Hematopoietic multipotent progenitor cell treated with erythropoietin and hydrocortisone succinate and interleukin-3 and kit ligand, for 15 days (in vitro differentiated cells): ENCODE results near the gene OCA2.

Source experiments
- DNase-seq: peaks from one replicate; pipeline ENCODE4 v3.0.0-alpha.2; 2015; ENCODE audit warnings: low spot score

Gene OCA2

DNA sequence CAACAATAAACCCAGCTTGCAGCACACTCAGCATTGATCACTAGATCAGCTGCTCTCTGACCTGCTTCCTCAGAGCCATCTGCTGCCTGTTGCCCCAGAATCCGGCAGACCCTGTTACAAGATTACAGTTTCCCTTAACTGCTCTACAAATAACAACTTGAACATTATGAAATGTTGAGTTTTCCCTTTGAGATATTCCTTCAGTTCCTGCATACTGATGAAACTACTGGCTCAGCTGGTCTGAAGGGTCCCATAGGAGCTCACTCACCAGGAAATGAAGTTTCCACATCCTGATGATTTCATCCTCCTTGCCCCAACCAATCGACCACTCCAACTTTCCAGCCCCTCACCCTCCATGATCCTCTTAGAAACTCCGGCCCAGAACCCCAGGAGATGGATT lies 281.9 kb downstream of the OCA2 start:
- DNase-seq, result no peak

- DNase-seq, result no peak
These were observed 282.3 kb downstream of the OCA2 start for GRCh38 chr15:27816790-27817189.

DNA sequence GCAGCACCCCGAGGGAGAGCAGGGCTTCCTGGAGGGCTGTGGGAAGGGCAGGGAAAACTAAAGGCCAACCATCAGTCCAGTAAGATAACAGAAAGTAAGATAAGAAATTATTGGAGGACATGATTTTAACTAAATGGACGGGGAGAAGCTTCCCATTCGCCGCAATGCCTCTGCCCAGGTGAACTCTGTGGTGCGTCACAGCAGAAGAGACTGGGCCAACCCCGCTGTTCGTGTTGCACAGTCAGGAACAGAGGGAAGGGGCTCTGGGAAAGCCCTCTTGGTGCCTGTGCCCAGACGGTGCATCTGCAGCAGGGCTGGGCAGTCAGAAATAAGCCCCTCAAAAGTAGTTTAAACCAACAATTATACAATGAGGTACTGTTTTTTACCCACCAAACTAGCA lies 284.1 kb downstream of the OCA2 start:
- no peak for DNase-seq

GRCh38 chr15:27813139-27813538 lies 286.0 kb downstream of the OCA2 start:
- no peak for DNase-seq

GRCh38 chr15:27808182-27808581 lies 290.9 kb downstream of the OCA2 start:
- no peak for DNase-seq

- no peak for DNase-seq
These were observed 291.8 kb downstream of the OCA2 start for GRCh38 chr15:27807335-27807734.

DNA sequence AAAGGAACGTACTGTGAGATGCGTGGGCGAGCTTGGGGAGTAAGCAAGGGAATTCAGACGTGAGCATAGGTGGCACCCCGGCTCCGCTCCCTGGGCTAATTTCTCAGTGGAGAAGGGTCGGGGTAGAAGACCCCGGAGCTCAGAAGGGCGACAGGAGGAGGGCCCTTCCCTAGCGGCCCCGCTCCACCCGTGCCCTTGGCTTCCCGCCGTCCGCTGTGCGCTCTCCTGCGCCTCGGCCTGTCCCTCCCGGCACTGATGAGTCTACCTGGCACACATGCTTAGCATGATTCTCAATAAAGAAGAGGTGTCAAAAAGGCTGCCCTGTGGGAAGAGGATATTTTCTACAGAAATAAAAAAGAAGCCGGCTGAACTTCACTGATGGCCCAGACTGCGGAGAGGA lies 292.7 kb downstream of the OCA2 start:
- DNase-seq, result no peak

- DNase-seq, result no peak
These were observed 293.6 kb downstream of the OCA2 start for GRCh38 chr15:27805261-27806220.

DNA sequence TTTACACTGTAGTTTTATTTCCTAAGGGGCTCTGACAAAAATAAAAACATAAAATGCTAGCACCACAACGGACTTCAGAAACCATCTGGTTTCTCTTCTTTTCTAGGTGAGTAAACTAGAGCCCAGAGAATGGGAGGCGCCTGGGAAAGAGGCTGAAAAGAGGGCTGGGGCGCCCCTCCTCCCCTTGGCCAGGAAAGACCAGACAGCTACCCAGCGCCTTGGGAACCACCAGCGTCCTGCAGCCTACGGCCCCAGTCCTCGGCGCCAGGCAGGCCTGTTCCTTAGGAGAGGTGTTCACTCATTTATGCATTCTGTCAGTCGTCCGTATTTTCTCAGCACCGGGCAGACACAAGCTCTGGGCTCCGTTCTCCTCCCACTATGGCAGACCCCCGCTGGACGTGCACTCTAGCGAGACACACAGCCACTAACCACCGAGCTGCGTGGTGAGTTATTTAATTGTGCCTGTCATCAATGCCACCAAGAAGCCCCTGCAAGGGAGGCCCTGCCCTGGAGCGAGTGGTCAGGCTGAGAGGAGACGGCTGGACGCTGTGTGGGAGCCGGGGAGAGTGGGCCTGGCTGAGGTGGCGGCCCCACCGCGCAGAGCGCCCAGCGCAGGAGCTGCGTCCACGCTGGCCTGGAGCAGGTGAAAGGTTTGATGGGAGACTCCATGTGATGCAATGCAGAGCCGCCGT lies 294.4 kb downstream of the OCA2 start:
- DNase-seq, result no peak

GRCh38 chr15:27798807-27799206 lies 300.3 kb downstream of the OCA2 start:
- no peak for DNase-seq

DNA sequence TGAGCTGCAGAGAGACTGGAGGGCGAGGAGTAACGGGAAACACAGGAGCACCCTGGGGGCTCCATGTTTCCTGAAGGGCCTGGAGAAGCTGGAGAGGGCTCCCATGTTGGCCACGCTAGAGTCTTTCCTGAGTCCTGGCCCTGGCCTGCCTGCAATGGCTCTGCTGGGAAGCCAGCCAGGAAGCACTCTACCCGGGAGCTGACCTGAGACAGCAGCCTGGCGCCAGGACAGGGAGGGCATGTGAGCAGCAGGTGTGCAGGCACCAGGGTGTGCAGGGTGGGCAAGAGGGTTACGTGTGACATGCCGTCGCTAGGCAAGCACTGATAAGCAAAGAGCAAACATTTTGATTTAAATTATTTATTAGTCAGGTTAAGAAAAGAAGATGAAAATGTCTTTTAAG lies 301.4 kb downstream of the OCA2 start:
- no peak for DNase-seq

GRCh38 chr15:27796405-27797320 lies 302.5 kb downstream of the OCA2 start:
- no peak for DNase-seq

- no peak for DNase-seq
These were observed 306.3 kb downstream of the OCA2 start for GRCh38 chr15:27792756-27793264.

DNA sequence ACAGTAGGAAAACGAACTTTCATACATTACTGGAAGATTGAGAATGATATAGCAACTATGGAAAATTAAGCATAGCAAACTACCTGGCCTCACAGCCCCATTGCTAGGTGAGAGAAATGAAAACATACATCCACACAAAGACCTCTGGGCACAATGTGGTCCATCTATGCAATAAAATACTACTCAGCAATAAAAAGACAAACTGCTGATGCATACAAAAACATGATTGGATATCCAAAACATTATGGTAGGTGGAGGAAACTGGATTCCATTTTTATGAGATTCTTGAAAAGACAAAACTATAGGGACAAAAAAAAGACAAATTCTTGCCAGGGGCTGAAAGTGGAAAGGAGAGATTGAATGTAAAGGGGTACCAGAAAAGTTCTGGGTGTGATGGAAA lies 308.8 kb downstream of the OCA2 start:
- no peak for DNase-seq

DNA sequence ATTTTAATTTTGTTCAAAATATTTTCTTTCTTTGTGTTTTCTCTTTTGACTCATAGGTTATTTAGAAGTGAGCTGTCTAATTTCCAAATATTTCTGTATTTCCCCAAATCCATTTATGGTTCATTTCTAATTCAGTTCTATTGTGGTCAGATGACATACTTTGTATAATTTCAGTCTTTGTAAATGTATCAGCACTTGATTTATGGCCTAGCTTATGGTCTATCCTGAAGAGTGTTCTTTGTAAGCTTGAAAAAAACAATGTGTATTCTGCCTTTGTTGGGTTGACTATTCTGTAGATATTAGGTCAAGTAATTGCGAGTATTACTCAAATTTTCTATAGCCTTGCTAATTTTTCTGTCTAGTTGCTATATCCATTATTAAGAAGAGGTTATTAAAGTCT lies 311.2 kb downstream of the OCA2 start:
- no peak for DNase-seq

- no peak for DNase-seq
These were observed 315.0 kb downstream of the OCA2 start for GRCh38 chr15:27784107-27784506.

- DNase-seq, result no peak
These were observed 315.4 kb downstream of the OCA2 start for GRCh38 chr15:27783678-27784077.

GRCh38 chr15:27782125-27782524 lies 317.0 kb downstream of the OCA2 start:
- no peak for DNase-seq

GRCh38 chr15:27776501-27776900 lies 322.6 kb downstream of the OCA2 start:
- DNase-seq, result no peak

DNA sequence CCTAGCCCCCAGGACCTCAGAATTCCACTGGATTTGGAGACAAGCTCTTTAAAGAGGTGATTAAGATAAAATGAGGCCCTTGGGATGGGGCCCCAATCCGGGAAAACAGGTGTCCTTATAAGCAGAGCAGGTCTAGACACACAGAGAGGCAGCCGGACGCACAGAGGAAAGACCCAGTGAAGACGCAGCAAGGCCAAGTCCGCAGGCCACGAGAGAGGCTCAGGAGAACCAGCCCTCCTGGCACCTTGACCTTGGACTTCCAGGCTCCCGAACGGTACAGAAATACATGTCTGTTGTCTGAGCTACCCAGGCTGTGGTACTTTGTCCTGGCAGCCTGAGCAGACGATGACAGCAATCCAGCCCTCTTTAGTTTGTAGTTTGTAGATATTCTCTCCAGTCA lies 324.5 kb downstream of the OCA2 start:
- DNase-seq, result no peak

- DNase-seq, result no peak
These were observed 324.9 kb downstream of the OCA2 start for GRCh38 chr15:27774191-27774590.

- DNase-seq, result no peak
These were observed 327.2 kb downstream of the OCA2 start for GRCh38 chr15:27771892-27772291.
